GM10266 (cell line): Measurements from ENCODE around the gene ZNF888.
"Not testable (repeated sequence)": the region's sequence is repeated elsewhere in the genome, so short reads cannot be mapped to it uniquely, and the experiment has no call there.

Experiments used
- DNase-seq: peaks from one replicate; pipeline ENCODE4 v3.0.0; 2012; ENCODE audit errors: extremely low spot score
- CTCF ChIP-seq: IDR thresholded peaks from 2 replicates; pipeline ENCODE4 v1.5.1; 2012; ENCODE audit warnings: mild to moderate bottlenecking, low read depth; ENCODE audit not compliant: control insufficient read depth, insufficient read depth; ENCODE audit errors: missing control alignments

The ZNF888 gene

GRCh38 chr19:52956917-52957316, 33.7 kb upstream of the ZNF888 start:
- TF ChIP-seq CTCF, result no peak
- DNase-seq, result no peak

- no peak for DNase-seq
- no peak for TF ChIP-seq CTCF
These were observed 26.2 kb upstream of the ZNF888 start for GRCh38 chr19:52949422-52949821.

GRCh38 chr19:52948025-52948770, 25.0 kb upstream of the ZNF888 start:
- no peak for TF ChIP-seq CTCF
- DNase-seq, result no peak

GRCh38 chr19:52946322-52947310, 23.4 kb upstream of the ZNF888 start:
- no peak for DNase-seq

GRCh38 chr19:52945652-52946321, 22.6 kb upstream of the ZNF888 start:
- no peak for DNase-seq
- TF ChIP-seq CTCF, result no peak

More at GRCh38 chr19:52946322-52947310, 23.4 kb upstream of the ZNF888 start:
- TF ChIP-seq CTCF, result no peak

GRCh38 chr19:52944703-52945493, 21.7 kb upstream of the ZNF888 start:
- not testable (repeated sequence) for DNase-seq

- TF ChIP-seq CTCF, result no peak
- DNase-seq, result no peak
These were observed 20.8 kb upstream of the ZNF888 start for GRCh38 chr19:52943884-52944643.
